HG03060 (cell line): Measurements from ENCODE around the gene RPS21.
"Not testable (repeated sequence)": the region's sequence is repeated elsewhere in the genome, so short reads cannot be mapped to it uniquely, and the experiment has no call there.

Source experiments
- ATAC-seq: cut with Tn5 transposase; IDR thresholded peaks from one replicate; pipeline ENCODE4 v1.9.1; 2021; ENCODE audit warnings: low read depth, moderate number of reproducible peaks; ENCODE audit not compliant: unreplicated experiment

The RPS21 gene

DNA sequence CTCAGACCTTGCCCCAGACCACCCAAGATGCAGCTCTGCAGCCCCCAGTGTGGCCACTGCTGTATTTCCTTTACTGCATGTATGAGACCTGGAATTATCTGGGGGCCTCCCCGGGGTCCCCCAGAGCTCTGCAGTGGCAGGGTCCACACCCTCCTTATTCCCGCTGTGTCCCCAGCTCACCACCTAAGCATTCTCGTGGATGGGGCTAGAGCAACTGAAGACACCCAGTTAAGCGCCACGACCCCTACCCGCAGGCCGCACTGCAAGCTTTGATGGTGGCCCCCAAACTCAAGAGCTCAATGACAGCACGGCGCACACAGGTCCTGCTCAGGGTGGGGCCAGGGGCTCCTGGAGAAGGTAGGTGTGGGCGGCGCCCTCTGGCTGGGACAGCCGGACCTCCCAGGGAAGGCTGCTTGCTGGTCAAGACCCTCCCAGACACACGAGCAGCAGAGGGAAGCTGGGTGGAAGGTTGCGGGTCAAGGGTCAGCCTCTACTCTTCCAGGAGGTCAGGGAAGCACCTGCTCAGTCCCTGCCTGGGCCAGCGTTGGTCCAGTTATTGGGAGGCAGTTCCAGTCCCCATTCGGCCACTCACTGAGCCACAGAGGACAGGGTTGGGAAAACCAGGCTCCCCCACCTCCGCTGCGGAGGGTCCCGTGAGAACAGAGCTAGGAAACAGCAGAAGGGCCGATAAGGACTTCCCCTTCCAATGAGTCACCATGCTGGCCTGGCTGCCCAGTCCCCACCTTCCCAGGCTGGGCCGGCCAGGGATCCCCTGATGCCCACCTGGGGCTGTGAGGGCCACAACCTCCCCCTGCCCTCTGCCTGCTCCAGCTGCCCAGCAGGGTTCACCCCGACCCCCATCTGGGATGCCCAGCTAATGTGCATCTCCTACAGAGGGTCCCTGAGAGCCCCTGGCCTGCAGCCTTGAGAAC is 22.7 kb upstream of the RPS21 start:
- no peak for ATAC-seq

DNA sequence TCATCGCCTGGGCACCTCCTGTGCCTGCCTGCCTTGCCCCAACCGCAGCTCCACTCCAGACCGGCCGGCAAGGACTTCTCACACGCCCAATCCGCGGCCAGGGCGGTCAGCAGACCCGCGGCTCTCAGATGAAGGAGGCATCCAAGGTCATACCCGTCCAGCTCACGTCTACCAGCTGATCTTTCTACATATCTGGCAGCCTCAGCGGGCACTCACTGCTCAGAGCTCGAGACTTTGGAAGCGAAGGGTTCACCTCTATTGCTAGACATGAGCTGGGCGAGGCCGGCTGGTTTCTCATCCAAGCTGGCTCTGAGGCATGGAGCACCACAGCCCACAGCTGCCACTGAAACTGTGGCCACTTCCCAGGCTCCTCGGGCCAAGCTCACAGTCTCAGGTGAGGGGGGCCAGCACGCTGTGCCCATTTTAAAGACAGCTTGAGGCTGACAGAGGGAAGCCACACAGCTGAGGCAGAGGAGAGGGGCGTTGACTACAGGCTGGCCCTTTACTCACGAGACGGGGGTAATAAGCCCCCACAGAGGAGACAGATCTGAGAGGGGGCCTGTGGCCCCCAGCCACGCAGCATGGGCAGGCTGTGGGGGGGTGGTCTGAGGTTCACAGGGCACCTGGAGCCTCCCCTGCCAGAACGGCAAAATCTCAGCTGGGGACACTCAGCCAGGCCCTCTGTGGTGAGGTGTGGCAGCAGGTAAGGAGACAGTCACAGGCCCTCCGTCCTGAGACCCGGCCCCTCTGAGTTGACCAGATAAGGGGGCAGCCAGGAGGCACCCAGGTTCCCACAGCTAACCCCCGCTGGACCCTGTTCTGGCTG is 21.8 kb upstream of the RPS21 start:
- no peak for ATAC-seq

DNA sequence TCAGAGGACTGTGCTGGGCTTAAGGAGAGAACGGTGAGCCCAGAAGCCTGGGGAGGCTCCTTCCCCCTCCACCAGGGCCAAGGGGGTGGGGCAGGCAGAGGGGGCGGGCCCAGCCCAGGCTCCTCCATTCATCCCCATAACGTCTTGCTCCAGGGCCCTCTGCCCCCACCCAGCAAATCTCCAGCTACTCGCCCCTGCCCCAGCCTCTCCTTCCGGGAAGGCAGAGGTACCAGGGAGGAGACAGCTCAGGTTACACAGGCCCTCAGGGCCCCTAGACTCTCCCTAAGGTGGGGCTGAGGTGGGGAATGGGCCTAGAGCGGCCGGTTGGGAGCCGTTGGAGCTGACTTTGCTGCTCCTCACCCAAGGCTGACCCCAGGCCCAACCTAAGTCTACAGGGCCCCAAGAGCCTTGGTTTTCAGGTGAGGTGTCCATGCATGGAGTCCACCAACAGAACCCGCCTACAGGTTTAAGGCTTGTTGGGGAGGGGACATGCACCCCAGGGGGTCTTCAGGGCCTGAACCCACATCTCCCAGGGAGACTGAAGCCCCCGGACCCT is 21.0 kb upstream of the RPS21 start:
- no peak for ATAC-seq

DNA sequence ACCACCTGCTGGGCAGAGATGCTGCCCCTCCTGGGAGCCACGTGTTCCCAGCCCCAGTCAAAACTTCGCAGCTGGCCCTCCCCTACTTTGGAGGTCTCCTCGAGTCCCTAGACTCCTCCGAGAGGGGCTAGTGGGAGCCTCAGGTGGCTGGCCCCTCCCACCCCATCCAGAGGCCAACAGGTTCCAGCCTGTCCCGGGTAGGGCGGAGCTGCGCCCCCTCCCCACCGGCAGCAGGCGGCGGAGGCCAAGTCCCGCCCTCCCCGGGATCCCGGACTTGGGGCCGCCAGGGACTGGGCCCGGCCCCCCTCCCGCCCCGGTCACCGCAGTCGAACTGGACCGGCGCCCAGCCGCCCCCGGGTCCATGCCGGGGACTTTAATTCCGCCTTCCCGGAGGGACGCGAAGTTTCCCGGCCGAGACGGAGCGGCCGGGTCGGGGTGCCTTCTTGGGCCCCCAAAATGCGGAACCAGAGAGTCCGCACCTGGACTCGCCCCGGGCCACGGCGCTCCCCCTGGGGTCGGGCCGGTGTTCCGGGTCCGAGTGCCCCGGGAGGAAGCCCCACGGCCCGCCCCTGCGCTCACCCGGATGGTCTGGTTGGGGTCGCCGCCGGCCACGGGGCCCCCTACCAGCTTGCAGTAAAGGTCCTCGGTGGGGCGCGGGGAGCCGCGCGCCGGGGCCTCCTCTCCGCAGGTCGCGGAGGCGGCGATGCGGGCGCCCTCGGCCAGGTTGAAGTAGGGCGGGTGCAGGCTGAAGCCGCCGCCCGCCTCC is 20.4 kb upstream of the RPS21 start:
- ATAC-seq = no peak

DNA sequence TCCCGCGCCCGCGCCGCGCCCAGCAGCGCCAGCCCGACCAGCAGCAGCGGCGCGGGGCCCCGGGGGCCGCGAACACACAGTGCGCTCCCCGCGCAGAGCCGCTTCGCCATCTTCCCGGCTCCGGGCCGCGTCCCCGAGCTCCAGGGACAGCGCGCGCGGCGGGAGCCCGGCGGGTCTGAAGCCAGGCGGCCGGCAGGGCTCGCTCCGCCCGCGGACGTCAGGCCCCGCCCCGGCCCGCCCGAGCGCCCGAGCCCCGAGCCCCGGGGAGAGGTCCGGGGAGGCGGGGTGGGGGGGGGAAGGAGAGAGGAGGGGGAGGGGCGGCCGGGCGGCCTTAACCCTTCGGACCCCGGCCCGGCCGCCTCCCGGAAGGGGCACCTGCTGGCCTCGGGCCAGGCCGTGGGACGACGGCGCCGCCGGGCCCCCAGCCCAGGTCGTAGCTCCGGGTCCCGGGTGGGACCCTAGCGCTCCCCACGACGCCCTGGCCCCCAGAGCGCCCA is 19.7 kb upstream of the RPS21 start, which contains the start of gene LAMA5:
LAMA5 (minus strand) TSS at position 177 of the 497 bp plus-strand sequence; CDS start at position 110, 67 bp downstream.
- ATAC-seq = no peak

DNA sequence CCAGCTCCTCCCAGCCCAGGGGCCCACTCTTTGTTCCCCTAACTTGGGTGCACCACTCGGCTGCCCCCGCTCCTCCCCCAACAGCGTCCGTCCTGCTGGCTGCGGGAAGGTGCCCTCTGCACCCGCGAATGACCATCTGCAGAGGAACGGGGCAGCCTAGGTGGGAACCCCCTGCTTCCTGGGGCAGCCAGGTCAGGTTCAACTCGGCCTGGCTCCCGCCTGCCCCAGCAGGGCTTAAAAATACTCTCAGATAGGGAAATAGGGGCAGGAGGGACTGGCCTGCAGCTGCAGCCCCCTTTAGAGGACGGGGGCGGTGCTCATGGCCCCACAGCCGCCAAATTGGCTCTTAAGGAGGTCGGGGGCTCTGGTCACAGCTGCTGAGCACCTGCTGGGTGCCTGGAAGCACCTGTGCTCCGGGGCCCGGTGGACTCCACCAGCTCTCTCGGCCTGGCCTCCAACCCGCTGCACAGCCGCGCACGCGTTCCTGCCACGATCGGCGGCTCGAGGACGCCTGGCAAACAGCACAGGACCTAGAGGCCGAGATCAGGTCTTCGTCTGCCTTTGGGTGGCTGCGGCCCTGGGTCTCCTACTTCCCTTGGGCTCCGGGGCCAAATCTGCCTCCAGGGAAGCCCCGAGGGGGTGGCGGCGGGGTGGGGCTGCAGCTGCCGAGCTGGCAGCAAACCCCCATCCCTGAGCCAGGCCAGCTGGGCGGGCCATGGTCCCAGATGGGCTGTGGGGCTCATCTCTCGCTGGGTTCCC is 19.1 kb upstream of the RPS21 start:
- ATAC-seq = no peak

DNA sequence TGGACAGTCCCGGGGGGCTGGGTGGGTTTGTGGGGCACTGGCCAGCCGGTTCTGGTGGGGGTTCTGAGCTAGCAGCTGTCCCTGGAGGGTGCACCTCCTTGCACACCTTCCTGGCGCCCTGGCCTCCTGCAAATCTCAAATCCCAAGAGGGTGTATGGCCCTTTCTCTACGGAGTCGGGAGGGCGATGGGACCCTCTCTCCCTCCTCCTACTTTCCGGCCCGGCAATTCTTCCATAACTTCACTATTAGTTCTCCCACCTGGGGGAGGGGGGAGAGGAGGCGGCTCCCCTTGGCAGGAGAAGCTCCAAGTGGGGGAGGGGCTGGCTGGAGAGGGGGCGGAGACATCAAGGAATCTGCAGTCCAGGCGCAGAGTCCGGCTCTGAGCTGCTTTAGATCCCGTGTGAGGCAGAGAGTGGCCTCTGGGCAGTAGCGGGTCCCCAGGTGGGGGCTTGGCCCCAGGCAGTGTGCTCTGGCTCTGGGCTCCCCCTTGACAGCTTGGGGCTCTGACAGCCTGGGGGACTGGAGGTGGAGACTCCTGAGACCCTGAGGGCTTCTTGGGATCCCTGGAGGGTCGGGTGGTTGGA is 18.4 kb upstream of the RPS21 start:
- ATAC-seq = no peak

DNA sequence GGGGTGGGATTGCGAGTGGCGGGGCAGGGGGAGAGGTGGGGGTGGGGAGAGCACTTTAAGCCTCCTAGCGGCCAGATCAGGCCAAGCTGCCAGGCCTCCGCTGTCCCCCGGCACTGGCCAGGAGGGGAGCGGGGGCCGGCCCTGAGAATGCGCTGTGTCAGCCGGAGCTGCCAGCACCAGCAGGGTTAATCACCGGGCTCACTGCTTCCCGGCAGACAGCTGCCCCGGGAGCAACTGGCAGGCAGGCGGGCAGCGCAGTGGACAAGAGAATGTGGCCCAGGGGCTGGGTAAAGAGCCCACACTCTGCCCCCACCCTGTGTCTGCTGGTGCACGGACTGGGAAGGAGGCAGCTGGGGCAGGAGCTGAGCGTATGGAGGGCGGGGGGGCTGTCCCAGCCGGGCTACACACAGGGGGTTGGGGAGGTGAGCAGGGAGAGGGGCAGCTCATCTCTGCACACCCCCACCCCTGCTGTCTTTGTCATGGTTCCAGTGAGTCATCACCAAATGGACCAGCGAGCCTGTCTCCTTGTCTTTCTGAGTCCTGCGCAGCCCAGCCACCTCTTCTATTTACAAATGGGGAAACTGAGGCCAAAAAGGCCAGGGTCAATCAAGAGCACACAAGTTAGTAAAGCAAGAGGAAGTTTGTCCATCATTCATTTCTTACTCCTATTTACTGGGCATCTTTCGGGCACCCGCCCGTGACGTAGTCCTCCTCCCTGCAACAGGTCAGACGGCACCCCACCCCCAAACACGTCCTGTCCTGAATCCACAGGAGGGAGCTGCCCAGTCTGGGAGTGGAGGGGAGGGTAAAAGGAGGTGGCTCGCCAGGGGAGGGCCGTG is 17.7 kb upstream of the RPS21 start:
- ATAC-seq = no peak

DNA sequence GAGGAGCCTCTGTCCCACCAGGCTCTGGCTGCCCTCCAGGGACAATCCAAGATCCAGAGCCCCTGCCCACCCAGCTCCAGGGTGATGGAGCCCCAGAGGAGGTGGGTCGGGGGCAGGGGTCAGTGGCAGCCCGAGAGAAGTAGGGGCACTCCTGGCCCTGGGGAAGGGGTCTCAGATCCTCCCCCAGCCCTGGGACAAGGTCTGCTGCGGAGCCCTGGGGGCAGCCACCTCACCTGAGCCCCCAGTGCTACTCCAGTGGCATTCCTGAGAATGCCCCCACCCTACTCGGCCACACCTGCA is 17.1 kb upstream of the RPS21 start:
- no peak for ATAC-seq

DNA sequence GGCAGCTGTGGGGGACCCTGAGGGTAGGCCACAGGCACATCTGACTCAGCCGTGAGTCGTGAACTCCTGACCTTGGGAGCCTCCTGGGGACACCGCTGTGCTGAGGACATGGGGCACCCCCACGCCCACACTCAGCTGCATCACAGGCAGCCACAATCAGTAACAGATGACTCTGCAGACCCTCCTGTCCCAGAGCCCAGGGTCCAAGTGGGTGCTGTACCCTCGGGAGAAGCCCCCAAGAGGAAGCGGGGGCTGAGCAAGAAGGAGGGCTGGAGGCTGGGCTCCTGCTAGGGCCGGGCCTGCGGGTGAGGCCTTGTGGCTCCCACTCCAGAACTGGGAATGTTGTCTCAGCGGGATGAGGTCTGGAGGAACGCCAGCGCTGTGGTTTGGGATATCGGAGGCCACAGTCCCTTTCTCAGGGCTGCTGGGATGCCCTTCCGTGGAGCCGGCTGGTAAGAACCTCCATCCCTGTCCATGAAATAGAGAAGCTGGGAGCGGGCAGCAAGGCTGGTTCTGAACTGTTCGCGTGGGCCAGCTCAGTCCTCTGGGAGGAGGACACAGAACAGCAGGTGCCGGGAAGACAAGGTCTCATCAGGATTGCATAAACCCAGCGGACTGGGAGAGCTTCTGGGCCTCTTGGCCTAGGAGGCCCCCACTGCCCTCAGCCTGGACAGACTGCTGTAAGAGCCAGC is 16.6 kb upstream of the RPS21 start:
- ATAC-seq = no peak

DNA sequence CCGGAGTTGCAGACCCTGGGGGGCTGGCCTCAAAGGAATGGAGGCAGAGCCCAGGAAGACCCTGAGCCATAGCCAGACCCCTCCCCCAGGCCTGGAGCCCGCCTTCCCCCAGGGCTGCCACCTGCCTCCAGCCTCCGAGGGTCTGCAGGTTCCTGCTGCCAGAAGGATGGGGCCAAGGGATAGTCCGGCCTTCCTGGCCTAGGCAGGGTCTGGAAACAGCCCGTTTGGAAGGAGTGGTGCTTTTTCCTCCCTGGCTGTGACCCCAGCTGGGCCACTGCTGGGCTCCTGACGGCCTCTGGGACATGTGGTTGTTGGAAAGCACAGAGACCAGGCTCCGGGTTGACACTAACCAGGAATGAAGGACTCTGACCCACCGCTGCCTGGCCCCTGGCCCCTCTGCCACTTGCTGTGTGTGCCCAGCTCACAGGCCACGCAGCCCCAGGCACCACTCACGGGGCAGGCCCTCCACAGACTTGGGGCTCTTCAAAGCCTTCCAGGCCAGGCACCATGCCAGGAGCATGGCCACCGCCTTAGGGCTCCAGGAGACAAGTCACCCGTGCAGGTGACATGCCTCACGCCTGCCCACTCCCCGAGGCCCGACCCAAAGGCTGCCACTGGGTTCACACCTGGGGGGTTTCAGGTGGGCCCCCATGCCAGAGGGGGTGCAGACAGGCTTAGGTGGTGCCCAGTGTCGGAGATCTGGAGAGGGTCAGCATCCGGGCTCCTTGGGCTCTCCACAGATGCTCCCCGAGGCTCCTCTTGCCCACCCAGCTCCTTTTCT is 15.9 kb upstream of the RPS21 start:
- no peak for ATAC-seq

DNA sequence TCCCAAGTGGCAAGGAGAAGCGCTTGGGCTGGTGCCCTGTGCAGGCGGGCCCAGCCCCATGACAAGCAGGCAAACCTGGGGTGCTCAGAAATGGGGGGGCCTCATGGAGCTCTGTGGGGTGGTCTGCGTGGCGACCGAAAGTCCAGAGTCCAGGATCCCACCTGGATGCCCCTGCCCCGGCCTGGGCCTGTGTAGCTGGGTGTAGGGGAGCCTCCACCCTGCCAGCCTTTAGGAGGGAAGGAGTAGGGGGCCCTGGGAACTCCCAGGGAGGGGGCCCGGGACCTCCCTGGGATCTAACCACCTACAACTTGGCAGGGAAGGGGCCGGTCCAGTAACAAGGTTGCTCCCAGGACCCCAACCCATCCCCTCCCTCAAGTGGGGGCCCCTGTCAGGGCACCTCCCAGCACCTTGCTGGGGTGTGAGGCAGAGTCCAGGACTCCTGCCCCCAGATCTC is 15.3 kb upstream of the RPS21 start:
- ATAC-seq = no peak

DNA sequence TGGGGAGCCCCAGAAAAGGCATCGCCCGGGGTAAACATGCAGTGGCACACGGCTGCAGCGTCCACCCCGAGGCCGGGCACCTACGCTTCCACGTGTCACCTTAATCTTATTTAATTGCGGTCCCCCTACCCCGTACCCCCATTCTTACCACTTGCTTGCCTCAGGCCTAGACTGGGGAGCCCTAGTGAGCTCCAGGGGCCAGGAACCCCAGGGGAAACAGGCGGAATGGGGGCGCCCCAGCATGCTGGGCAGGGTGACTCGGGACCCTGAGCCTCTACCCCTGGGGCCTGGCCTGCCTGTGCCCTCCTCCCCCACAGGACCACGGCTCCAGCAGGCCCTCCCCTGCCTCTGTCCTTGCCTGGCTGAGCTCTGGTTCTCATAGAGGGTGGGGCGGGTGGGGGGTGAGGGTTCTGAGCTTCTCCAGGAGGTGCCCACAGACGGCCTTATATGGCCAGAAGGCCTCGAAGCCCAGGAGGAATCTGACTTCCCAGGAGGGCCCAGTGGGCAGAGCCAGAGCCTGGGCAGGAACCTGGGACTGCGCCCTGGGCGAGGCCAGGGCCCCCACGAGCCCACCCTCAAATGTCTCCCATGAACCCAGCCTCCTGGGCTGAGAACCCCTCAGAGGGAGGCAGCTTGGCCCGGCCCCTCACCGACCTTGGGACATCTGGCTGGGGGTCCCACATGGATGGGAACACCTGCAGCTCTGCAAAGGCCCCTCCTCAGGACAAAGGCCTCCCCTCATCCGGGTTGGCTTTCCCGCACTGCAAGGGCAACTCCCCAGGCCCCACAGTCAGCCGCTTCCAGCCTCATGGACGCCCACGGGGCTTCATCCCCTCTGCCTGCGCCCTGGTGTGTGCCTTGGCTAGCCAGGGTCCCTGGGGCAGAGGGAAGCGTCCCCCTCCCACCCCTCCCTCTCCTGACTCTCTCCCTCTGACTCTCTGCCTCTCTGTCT is 14.6 kb upstream of the RPS21 start:
- no peak for ATAC-seq

DNA sequence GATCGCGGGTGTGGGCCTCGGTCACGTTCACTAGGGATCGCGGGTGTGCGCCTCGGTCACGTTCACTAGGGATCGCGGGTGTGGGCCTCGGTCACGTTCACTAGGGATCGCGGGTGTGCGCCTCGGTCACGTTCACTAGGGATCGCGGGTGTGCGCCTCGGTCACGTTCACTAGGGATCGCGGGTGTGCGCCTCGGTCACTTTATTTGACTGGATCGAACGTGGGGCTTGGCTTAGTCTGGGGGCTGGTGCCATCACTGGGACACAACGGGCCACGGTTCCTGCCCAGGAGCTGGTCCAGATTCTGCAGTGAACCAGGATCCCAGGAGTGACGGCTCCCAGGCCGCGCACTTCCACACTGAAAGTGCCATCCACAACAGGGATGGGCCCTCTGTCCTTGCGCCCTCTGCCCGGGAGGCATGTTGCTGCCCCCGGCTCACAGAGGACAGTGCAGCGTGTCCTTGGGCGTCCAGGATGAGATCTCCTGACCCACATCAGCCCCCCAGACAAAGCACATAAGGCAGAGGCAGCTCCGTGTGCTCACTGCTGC is 13.2 kb upstream of the RPS21 start:
- ATAC-seq = not testable (repeated sequence)

DNA sequence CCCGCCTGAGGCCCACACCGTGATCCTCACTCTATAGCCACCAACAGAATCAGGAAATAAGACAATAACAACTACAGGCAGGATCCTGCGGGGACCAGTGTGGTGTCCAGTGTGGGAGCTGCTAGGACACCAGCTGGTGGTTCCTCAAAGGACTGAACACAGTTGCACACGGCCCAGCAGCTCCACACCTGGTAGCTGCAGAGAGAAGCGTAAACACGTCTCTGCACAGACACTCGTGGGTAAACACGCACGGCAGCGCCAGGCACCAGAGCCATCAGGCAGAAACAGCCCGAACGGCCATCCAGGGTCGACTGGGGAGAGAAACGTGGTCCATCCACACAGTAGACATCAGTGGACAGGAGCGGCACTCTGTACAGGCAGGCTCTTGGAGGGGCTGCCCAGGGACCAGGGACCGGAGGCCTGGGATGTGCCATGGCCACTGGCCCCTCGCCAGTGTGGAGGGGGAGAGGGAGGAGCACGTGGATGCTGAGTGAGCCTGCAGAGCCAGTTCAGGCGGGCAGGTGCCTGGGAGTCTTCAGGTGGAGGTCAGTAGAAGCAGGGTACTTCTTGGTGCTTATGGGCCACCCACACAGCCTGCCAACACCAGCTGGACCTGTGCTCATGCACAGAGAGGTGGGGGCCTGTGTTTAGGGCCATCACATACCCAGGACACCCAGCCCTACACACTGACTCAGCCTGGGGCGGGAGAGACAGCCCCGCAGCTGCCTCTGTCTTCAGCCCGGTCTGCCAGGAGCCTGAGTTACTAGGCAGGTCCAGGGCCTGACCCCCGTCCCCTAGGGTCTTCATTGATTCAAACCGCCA is 12.4 kb upstream of the RPS21 start:
- ATAC-seq = no peak
